Activated CD8-positive, alpha-beta T cell treated with anti-CD3 and anti-CD28 coated beads for 36 hours (primary cell): ENCODE measurements around the gene CYB5R3. TPM values are rescaled to one million over a fixed set of nuclear protein-coding genes. Genes with fewer than 3 reads are reported as not detected.
A peak's percentile ranks its signal among the peaks of the same experiment; 100 is the strongest.
"Not testable (repeated sequence)": the region's sequence is repeated elsewhere in the genome, so short reads cannot be mapped to it uniquely, and the experiment has no call there.

Experiments used
- ATAC-seq: fragments of 200-7000 bp; cut with Tn5 transposase; one replicate; pipeline ENCODE4 v1.10.0; 2021; ENCODE audit warnings: mild to moderate bottlenecking, moderate library complexity
- CTCF ChIA-PET: fragments of 350-600 bp; sonication (Branson Sonifier 250); formaldehyde crosslinking; loops from one replicate; lab custom pipeline; 2021; ENCODE audit warnings: antibody characterized with exemption; lab: Charles Lee
- POLR2A ChIA-PET: fragments of 350-600 bp; sonication (Branson Sonifier 250); formaldehyde crosslinking; loops from one replicate; lab custom pipeline; 2021; ENCODE audit warnings: antibody characterized with exemption; lab: Charles Lee
- DNase-seq: peaks from one replicate; pipeline ENCODE4 v3.0.0-alpha.2; 2020
- H3K27ac Mint-ChIP-seq: one replicate; pipeline ENCODE4 v1.8.0; 2021; ENCODE audit warnings: mild to moderate bottlenecking, mixed read lengths
- H3K27me3 Mint-ChIP-seq: one replicate; pipeline ENCODE4 v1.8.0; 2021; ENCODE audit warnings: mixed read lengths
- H3K36me3 Mint-ChIP-seq: one replicate; pipeline ENCODE4 v1.8.0; 2021; ENCODE audit warnings: low read depth, mixed read lengths
- H3K4me1 Mint-ChIP-seq: one replicate; pipeline ENCODE4 v1.8.0; 2021; ENCODE audit warnings: low read depth, mixed read lengths
- H3K4me3 Mint-ChIP-seq: one replicate; pipeline ENCODE4 v1.8.0; 2021; ENCODE audit warnings: mild to moderate bottlenecking, moderate library complexity, mixed read lengths
- H3K9me3 Mint-ChIP-seq: one replicate; pipeline ENCODE4 v1.8.0; 2021; ENCODE audit warnings: mixed read lengths
- intact Hi-C: fragments of 100-400 bp; cut with micrococcal nuclease; formaldehyde crosslinking; loops from one replicate; pipeline ENCODE4 v1.10.0; 2022
- total RNA-seq, 2 experiments: library from RNA; stranded (reverse); gene quantifications; one replicate each; pipeline ENCODE4 v1.2.3, GENCODE V29; 2021
- TF ChIP-seq, protein P1 (sequence below): fragments of 200-600 bp; IDR thresholded peaks from one replicate; pipeline ENCODE4 v1.8.0; 2022; ENCODE audit warnings: antibody characterized with exemption, mild to moderate bottlenecking

The CYB5R3 gene
- total RNA-seq, 2 experiments from 2014 or later = 64.2 to 64.3 TPM

DNA sequence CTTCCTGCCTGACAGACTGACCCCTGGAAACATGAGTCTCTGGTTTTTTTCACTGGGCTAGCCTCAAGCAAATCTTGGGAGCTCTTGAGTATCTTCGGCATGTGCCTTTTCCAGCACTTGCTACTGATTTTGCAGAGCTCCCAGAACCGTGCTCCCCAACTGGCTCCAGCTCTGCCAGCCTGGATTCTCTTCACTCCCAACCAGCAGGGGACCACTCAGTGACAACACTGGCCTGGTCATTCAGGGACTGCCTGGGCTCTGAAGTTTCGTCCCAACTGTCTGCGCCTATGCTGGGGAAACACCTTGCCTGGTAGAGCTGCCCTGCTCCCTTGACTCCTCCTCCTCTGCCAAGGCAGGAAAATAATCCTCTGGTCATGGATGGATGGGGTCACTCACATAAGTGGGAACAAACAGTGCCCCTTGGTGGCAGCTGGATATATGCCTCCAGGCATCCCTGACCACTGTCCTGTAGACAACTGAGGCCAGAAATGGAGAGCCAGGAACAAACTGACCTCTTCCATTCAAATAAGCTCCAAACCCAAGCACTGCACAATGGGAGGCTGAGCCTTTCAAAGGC is 64.7 kb downstream of the CYB5R3 start:
- TF ChIP-seq, protein P1, sequence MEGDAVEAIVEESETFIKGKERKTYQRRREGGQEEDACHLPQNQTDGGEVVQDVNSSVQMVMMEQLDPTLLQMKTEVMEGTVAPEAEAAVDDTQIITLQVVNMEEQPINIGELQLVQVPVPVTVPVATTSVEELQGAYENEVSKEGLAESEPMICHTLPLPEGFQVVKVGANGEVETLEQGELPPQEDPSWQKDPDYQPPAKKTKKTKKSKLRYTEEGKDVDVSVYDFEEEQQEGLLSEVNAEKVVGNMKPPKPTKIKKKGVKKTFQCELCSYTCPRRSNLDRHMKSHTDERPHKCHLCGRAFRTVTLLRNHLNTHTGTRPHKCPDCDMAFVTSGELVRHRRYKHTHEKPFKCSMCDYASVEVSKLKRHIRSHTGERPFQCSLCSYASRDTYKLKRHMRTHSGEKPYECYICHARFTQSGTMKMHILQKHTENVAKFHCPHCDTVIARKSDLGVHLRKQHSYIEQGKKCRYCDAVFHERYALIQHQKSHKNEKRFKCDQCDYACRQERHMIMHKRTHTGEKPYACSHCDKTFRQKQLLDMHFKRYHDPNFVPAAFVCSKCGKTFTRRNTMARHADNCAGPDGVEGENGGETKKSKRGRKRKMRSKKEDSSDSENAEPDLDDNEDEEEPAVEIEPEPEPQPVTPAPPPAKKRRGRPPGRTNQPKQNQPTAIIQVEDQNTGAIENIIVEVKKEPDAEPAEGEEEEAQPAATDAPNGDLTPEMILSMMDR = no peak
- intact Hi-C loops = no loop called here
- POLR2A ChIA-PET = interaction anchor here (0.5 to 7.1 kb wide), 7 partner anchors 11 to 28 kb away, joined by 3 to 102 read pairs (median 3); partner anchors contain the start of gene POLDIP3
- no peak overlapping the region for H3K4me3 Mint-ChIP-seq
- H3K27ac Mint-ChIP-seq = no peak overlapping the region
- DNase-seq (no peak), ATAC-seq (no peak)
- no peaks in the 10 kb centered on the region for H3K27me3 Mint-ChIP-seq
- peaks cover 40% of the 10 kb centered on the region for H3K36me3 Mint-ChIP-seq
- no peaks in the 10 kb centered on the region for H3K9me3 Mint-ChIP-seq
- H3K4me1 Mint-ChIP-seq = peaks cover 9% of the 10 kb centered on the region
- CTCF ChIA-PET = interaction anchor here (1.3 to 2.0 kb wide), 4 partner anchors 11 to 24 kb away, joined by 3 to 10 read pairs (median 3); no protein-coding TSS in a partner anchor

DNA sequence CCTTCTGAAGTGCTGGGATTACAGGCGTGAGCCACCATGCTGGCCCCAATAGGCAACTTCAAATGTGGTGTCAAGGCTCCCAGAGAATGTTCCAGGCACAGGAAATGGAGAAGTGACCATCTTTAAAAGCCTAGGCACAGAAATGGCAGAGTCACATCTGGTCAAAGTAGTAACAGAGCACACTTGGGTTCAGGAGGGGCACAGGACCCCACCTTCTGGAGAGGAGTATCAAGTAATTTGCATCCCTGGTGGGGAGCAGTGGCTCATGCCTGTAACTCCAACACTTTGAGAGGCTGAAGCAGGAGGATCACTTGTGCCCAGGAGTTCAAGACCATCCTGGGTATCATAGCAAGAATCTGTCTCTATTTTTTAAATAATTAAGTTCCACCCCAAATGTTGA is 66.2 kb downstream of the CYB5R3 start:
- intact Hi-C loops = no loop called here
- H3K36me3 Mint-ChIP-seq = peaks cover 44% of the 10 kb centered on the region
- CTCF ChIA-PET = interaction anchor here (0.6 to 1.4 kb wide), 4 partner anchors 13 to 108 kb away, joined by 3 to 4 read pairs (median 3); no protein-coding TSS in a partner anchor

DNA sequence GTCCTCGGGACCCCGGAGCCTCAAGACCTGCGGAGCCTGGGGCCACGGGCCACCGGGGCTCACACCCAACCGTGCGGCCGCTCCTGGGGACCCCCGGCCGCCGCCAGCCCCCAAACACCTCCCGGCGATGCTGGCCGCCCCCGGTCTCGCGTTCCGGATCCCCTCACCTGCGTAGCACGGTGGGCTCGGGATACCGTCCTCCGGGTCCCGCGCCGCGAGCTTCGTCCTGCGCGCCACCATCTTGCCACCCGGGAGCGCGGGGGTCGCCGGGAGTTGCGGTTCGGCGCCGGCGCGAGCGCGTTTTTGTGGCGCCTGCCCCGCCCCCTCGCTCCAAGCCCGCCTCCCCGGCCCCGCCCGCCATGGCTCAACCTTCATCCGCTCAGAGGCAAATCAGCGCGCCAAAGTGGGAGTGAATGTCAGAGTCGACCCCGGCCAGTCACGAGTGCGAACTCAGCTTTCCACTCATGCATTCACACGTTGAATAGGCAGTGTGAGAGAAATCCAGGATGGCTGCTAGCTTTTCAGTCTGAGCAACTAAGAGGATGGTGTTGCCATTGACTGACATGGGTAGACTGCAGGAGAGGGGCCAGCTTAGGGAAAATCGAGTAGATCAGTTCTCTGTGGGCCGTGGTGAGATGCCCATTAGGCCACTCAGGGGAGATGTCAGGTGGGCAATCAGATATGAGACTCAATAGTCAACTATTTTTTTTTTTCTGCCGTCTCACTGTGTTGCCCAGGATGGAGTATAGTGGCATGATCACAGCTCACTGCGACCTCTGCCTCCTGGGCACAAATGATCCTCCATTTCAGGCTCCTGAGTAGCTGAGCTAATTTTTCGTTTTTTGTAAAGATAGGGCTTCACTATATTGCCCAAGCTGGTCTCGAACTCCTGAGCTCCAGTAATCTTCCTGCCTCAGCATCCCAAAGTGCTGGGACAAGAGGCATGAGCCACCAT is 67.2 kb downstream of the CYB5R3 start:
- no peaks in the 10 kb centered on the region for H3K27me3 Mint-ChIP-seq
- peaks cover 9% of the 10 kb centered on the region for H3K4me1 Mint-ChIP-seq
- DNase-seq (peak; percentile 91), ATAC-seq (peak; percentile 92)
- H3K4me3 Mint-ChIP-seq = peak overlapping the region; percentile 95
- intact Hi-C loops = no loop called here
- ChIA-PET POLR2A (interaction anchor here (0.6 to 7.1 kb wide), 8 partner anchors 10 to 48 kb away, joined by 3 to 102 read pairs (median 3); partner anchors contain the start of gene POLDIP3), CTCF (interaction anchor here (0.6 to 1.2 kb wide), 3 partner anchors 31 to 107 kb away, joined by 3 to 4 read pairs (median 3); partner anchors contain the start of gene POLDIP3)
- peaks cover 41% of the 10 kb centered on the region for H3K36me3 Mint-ChIP-seq
- no peaks in the 10 kb centered on the region for H3K9me3 Mint-ChIP-seq
- TF ChIP-seq, protein P1 = no peak
- H3K27ac Mint-ChIP-seq = peak overlapping the region; percentile 95

More for the DNA sequence above, 66.2 kb downstream of the CYB5R3 start:
- H3K4me3 Mint-ChIP-seq = no peak overlapping the region
- H3K9me3 Mint-ChIP-seq = no peaks in the 10 kb centered on the region
- peaks cover 9% of the 10 kb centered on the region for H3K4me1 Mint-ChIP-seq
- POLR2A ChIA-PET = interaction anchor here (1.5 to 7.1 kb wide), 2 partner anchors 22 to 30 kb away, joined by 3 to 102 read pairs; partner anchors contain the start of gene POLDIP3
- TF ChIP-seq, protein P1 = no peak
- no peak for DNase-seq
- no peaks in the 10 kb centered on the region for H3K27me3 Mint-ChIP-seq
- no peak for ATAC-seq
- H3K27ac Mint-ChIP-seq = no peak overlapping the region

DNA sequence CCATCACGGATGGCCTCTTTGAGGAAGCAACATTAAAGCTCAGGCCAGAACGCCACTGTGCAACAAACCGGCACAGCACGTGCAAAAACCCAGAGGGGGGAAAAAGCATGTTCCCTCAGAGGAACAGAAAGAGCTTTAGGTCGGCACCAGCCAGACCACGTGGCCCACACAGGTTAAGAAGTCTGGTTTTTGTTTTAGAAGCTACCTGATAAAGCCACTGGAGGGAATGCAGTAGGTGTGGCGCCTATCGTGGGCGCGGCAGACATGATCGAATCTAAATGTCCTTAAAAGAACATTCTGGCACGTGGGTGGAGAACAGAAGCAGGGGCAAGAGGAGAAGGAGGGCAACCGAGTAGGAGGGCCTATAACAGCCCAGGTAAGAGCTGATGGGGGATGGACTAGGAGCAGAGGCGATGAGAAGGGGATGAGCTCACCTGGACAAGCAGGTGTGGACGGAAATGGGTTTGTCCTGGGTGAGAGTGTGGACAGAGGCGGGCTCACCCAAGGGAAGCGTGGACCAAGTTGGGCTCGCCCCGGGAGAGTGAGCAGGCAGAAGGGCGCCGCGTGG is 67.9 kb downstream of the CYB5R3 start:
- peak; percentile 18 for ATAC-seq
- intact Hi-C loops, CTCF ChIA-PET, H3K4me1 Mint-ChIP-seq, H3K9me3 Mint-ChIP-seq, H3K27me3 Mint-ChIP-seq, DNase-seq: not testable (repeated sequence)
- Mint-ChIP-seq H3K4me3 (peak overlapping the region; percentile 95), H3K27ac (peak overlapping the region; percentile 95), H3K36me3 (peaks cover 38% of the 10 kb centered on the region)
- POLR2A ChIA-PET = interaction anchor here (0.8 to 7.1 kb wide), 5 partner anchors 9 to 31 kb away, joined by 3 to 102 read pairs (median 3); partner anchors contain the start of gene POLDIP3

DNA sequence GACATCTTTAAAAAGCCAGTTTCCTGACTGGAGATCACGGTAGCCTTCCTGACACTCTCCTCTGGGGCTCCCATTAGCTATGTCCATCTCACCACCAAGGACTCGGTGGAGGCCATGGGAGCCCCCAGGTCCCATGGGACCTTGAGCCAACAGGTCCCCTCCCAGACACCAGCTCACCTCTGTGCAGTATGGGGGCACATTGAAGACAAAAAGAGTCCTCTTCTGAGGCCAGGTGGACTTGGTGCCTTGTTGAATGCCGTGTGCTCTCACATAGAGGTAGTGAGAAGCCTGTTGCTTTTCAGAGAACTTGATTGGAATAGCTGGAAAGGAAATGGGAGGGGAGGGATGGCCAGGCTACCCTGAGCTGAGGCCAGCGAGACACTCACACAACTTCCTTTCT is 69.2 kb downstream of the CYB5R3 start:
- Mint-ChIP-seq H3K36me3 (peaks cover 32% of the 10 kb centered on the region), H3K4me3 (peak overlapping the region; percentile 61), H3K27ac (peak overlapping the region; percentile 55)
- POLR2A ChIA-PET = interaction anchor here (1.1 to 7.1 kb wide), 3 partner anchors 10 to 33 kb away, joined by 4 to 102 read pairs (median 8); partner anchors contain the start of gene POLDIP3
- H3K4me1 Mint-ChIP-seq, H3K27me3 Mint-ChIP-seq, CTCF ChIA-PET, intact Hi-C loops, H3K9me3 Mint-ChIP-seq, ATAC-seq, DNase-seq: not testable (repeated sequence)
